Measurements from ENCODE around the gene ERC2.

ERC2 gene

GRCh38 chr3:55551644-55552043 is 916.6 kb downstream of the ERC2 start:
- TF ChIP-seq CTCF (IDR thresholded peaks at IDR 0.05; ENCODE audit: control insufficient read depth, extremely low read depth, insufficient read depth): no peak
- no peak for DNase-seq (ENCODE audit: low read depth)
- H3K4me3 ChIP-seq (ENCODE audit: low read depth, low read length): no peak overlapping the region

DNA sequence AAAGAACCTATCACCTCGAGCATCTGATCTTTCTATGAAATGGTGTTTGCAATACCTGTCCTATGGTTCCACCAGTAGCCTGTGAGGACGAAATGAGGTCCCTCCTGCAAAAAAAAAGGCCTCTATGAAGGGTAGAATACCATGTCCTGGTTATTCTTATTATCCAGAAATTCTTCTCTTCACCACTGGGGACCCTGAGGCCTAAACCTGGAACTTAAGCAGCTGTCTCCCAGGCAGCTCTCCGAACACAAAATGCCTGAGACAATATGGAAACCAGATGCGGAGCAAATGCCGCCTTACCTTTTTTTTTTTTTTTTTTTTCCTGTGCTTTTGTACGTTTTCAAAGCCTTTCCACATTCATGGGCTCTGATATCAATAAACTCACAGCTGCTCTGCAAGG is 919.1 kb downstream of the ERC2 start:
- DNase-seq (ENCODE audit: low read depth): no peak
- H3K4me3 ChIP-seq (ENCODE audit: low read depth, low read length): no peak overlapping the region
- TF ChIP-seq CTCF (IDR thresholded peaks at IDR 0.05; ENCODE audit: control insufficient read depth, extremely low read depth, insufficient read depth): no peak

GRCh38 chr3:55546866-55547669 is 921.2 kb downstream of the ERC2 start:
- no peak for TF ChIP-seq CTCF (IDR thresholded peaks at IDR 0.05; ENCODE audit: control insufficient read depth, extremely low read depth, insufficient read depth)
- no peak overlapping the region for H3K4me3 ChIP-seq (ENCODE audit: low read depth, low read length)
- DNase-seq (ENCODE audit: low read depth): no peak

GRCh38 chr3:55545995-55546394 is 922.3 kb downstream of the ERC2 start:
- no peak for TF ChIP-seq CTCF (IDR thresholded peaks at IDR 0.05; ENCODE audit: control insufficient read depth, extremely low read depth, insufficient read depth)
- no peak overlapping the region for H3K4me3 ChIP-seq (ENCODE audit: low read depth, low read length)
- DNase-seq (ENCODE audit: low read depth): no peak

DNA sequence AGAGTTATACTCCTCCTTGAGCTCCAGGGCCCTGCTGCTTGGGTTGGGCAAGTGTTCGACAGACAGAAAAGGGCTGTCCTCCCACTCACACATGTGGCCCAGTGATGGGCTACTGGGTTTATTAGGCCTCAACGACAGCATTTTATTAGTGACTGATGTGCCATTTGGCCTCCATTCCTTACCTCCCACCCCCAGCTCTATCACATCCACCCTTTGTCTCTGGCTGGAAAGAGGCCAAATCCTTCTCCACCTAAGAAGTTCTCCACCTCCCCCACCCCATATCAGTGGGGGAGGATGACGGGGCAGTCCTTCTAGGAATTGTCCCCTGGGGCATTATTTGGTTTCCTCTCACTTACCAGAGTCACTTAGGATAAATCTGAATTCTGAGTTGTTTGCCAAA is 924.0 kb downstream of the ERC2 start:
- no peak overlapping the region for H3K4me3 ChIP-seq (ENCODE audit: low read depth, low read length)

DNA sequence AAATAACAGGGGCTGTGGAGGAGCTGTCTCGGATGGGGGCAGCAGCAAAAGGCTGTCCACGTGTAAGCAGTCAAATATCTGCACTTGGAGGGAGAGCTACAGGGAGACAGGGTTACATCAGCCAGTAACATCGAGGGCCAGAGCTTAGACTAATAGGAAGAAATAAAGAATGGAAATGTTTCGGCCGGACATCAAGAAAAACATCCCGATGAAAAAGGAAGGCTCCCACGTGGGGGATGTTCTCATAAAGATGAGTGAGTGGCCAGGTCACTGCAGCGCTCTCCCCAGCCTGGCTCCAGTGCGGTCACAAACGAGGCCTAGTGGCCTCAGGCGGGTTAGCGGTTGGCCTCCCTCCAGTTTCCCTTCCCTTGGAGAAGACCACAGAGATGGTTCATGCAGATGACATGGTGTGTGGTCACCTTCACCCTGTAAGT is 925.1 kb downstream of the ERC2 start:
- no peak overlapping the region for H3K4me3 ChIP-seq (ENCODE audit: low read depth, low read length)
- no peak for DNase-seq (ENCODE audit: low read depth)
- no peak for TF ChIP-seq CTCF (IDR thresholded peaks at IDR 0.05; ENCODE audit: control insufficient read depth, extremely low read depth, insufficient read depth)

More for the DNA sequence above, 924.0 kb downstream of the ERC2 start:
- TF ChIP-seq CTCF (IDR thresholded peaks at IDR 0.05; ENCODE audit: control insufficient read depth, extremely low read depth, insufficient read depth): no peak
- no peak for DNase-seq (ENCODE audit: low read depth)

DNA sequence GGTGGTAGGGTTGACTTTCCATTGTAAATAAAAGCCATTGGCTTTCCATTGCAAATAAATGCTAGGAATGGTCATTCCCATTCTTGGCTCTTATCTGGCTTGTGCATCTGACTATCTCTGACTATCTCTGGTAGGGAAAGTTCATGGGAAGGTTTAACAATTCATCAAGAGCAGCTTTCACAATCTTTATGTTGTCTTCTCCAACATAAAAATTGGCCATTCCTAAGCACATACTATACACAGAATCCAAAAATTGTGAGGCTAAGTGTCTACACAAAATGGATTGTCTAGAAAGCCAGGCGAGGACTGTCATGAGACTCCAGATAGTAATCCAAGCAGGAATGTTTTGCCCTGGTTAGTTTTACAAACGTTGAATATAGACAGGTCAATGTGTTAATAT is 926.8 kb downstream of the ERC2 start:
- no peak for TF ChIP-seq CTCF (IDR thresholded peaks at IDR 0.05; ENCODE audit: control insufficient read depth, extremely low read depth, insufficient read depth)
- no peak for DNase-seq (ENCODE audit: low read depth)
- H3K4me3 ChIP-seq (ENCODE audit: low read depth, low read length): no peak overlapping the region

Data from LNCaP clone FGC (cell line).